ENCODE results near the gene KHDRBS2. TPM values are rescaled to one million over a fixed set of nuclear protein-coding genes. Genes with fewer than 3 reads are reported as not detected.
A peak's percentile ranks its signal among the peaks of the same experiment; 100 is the strongest.

The KHDRBS2 gene
- 1.00 TPM for polyA plus RNA-seq (2013, experiment 1 of 2)
- 1.1 TPM for polyA plus RNA-seq (2013, experiment 2 of 2)

- Histone ChIP-seq H4K8ac (ENCODE audit: low read depth, low read length) (no peak within 1 kb of the TSS), H2BK120ac (ENCODE audit: low read depth, low read length) (no peak within 1 kb of the TSS), H3K79me1 (ENCODE audit: low read length) (no peaks in the 10 kb centered on the region), H3K79me2 (ENCODE audit: control insufficient read depth, insufficient read depth, low read length) (no peaks in the 10 kb centered on the region), H4K5ac (ENCODE audit: low read length) (no peak within 1 kb of the TSS), H2AK5ac (ENCODE audit: low read length) (no peak within 1 kb of the TSS), H3K56ac (ENCODE audit: low read length) (peak within 1 kb of the TSS; percentile 87), H3K36me3 (ENCODE audit: control insufficient read depth, insufficient read depth, low read length) (no peaks in the 10 kb centered on the region), H3K4ac (ENCODE audit: low read depth, low read length) (no peak within 1 kb of the TSS), H3K27me3 (ENCODE audit: insufficient read depth, low read length, poor library complexity) (no peaks in the 10 kb centered on the region), H3K27ac (ENCODE audit: low read depth, low read length) (no peak within 1 kb of the TSS), H3K9ac (ENCODE audit: low read length) (peak within 1 kb of the TSS; percentile 58), H3K4me2 (ENCODE audit: low read length) (peak within 1 kb of the TSS; percentile 87), H2BK5ac (ENCODE audit: low read length) (no peak within 1 kb of the TSS), H3K23ac (ENCODE audit: low read length) (no peak within 1 kb of the TSS), H3K4me3 (ENCODE audit: low read length) (peak within 1 kb of the TSS; percentile 70), H3K4me1 (ENCODE audit: control insufficient read depth, low read depth, low read length) (no peaks in the 10 kb centered on the region), H3K18ac (ENCODE audit: low read length) (no peak within 1 kb of the TSS), H2BK15ac (replicated peaks; ENCODE audit: low read depth) (no peak within 1 kb of the TSS)
- WGBS (ENCODE audit: extremely low coverage, insufficient coverage, low lambda C conversion rate), result no CpG with 5 or more reads among the region's 66 CpGs
- peak; percentile 96 for DNase-seq
These were observed at the start of gene KHDRBS2 for GRCh38 chr6:62285612-62286469. KHDRBS2 (minus strand) TSS chr6:62286225.

GRCh38 chr6:62328607-62329006 is 42.6 kb upstream of the KHDRBS2 start:
- DNase-seq, result no peak
- Histone ChIP-seq H3K4me1 (ENCODE audit: control insufficient read depth, low read depth, low read length) (no peaks in the 10 kb centered on the region), H3K4me3 (ENCODE audit: low read length) (no peak overlapping the region), H3K27ac (ENCODE audit: low read depth, low read length) (no peak overlapping the region), H3K79me2 (ENCODE audit: control insufficient read depth, insufficient read depth, low read length) (no peaks in the 10 kb centered on the region), H3K23ac (ENCODE audit: low read length) (no peak overlapping the region), H2BK120ac (ENCODE audit: low read depth, low read length) (no peak overlapping the region), H3K56ac (ENCODE audit: low read length) (no peak overlapping the region), H3K9ac (ENCODE audit: low read length) (no peak overlapping the region), H3K18ac (ENCODE audit: low read length) (no peak overlapping the region), H2BK5ac (ENCODE audit: low read length) (no peak overlapping the region), H4K8ac (ENCODE audit: low read depth, low read length) (no peak overlapping the region), H3K36me3 (ENCODE audit: control insufficient read depth, insufficient read depth, low read length) (no peaks in the 10 kb centered on the region), H3K4me2 (ENCODE audit: low read length) (no peak overlapping the region), H2AK5ac (ENCODE audit: low read length) (no peak overlapping the region), H3K4ac (ENCODE audit: low read depth, low read length) (no peak overlapping the region), H4K5ac (ENCODE audit: low read length) (no peak overlapping the region), H3K79me1 (ENCODE audit: low read length) (no peaks in the 10 kb centered on the region), H2BK15ac (replicated peaks; ENCODE audit: low read depth) (no peak overlapping the region), H3K27me3 (ENCODE audit: insufficient read depth, low read length, poor library complexity) (no peaks in the 10 kb centered on the region)
- no CpG with 5 or more reads among the region's 2 CpGs for WGBS (ENCODE audit: extremely low coverage, insufficient coverage, low lambda C conversion rate)

GRCh38 chr6:62324834-62325233 is 38.8 kb upstream of the KHDRBS2 start:
- H3K18ac ChIP-seq (ENCODE audit: low read length), result no peak overlapping the region
- no peak overlapping the region for H3K4me3 ChIP-seq (ENCODE audit: low read length)
- H3K56ac ChIP-seq (ENCODE audit: low read length), result no peak overlapping the region
- no peak overlapping the region for H3K4ac ChIP-seq (ENCODE audit: low read depth, low read length)
- H3K4me2 ChIP-seq (ENCODE audit: low read length), result no peak overlapping the region
- H3K27me3 ChIP-seq (ENCODE audit: insufficient read depth, low read length, poor library complexity), result no peaks in the 10 kb centered on the region
- no peaks in the 10 kb centered on the region for H3K79me2 ChIP-seq (ENCODE audit: control insufficient read depth, insufficient read depth, low read length)
- DNase-seq, result no peak
- no peaks in the 10 kb centered on the region for H3K79me1 ChIP-seq (ENCODE audit: low read length)
- no peaks in the 10 kb centered on the region for H3K4me1 ChIP-seq (ENCODE audit: control insufficient read depth, low read depth, low read length)
- H3K36me3 ChIP-seq (ENCODE audit: control insufficient read depth, insufficient read depth, low read length), result no peaks in the 10 kb centered on the region
- H3K27ac ChIP-seq (ENCODE audit: low read depth, low read length), result no peak overlapping the region
- H2AK5ac ChIP-seq (ENCODE audit: low read length), result no peak overlapping the region
- H4K8ac ChIP-seq (ENCODE audit: low read depth, low read length), result no peak overlapping the region
- H3K23ac ChIP-seq (ENCODE audit: low read length), result no peak overlapping the region
- no peak overlapping the region for H3K9ac ChIP-seq (ENCODE audit: low read length)
- no CpG with 5 or more reads among the region's 4 CpGs for WGBS (ENCODE audit: extremely low coverage, insufficient coverage, low lambda C conversion rate)
- no peak overlapping the region for H2BK120ac ChIP-seq (ENCODE audit: low read depth, low read length)
- no peak overlapping the region for H4K5ac ChIP-seq (ENCODE audit: low read length)
- no peak overlapping the region for H2BK15ac ChIP-seq (replicated peaks; ENCODE audit: low read depth)
- H2BK5ac ChIP-seq (ENCODE audit: low read length), result no peak overlapping the region

DNA sequence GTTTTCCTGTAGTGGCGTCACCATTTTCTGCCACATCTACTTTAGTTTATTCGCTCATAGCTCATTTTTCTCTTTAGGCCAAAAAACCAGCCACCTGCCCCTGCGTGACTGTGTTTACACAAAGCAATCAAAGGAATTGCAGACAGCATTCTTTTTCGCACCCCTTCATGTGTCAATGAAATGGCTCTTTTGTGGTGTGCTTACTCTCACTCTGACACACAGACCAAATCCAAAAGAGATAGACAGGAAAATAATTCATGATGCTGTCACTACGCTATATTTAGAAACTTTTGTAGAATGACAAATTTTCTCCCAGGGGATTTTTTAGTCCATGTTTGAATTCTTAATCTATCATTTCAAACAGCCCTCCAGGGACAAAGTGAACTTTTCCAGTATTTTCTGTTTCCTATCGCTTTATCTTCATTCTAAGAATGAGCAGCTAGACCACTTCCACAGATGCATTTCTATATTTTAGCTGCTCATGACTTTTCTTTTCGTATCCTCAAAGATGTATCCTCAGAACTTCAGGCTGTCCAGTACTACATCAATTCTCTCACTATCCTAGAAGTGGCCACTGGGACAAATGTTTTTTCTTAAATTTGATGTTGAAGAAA is 37.9 kb upstream of the KHDRBS2 start:
- Histone ChIP-seq H2BK5ac (ENCODE audit: low read length) (no peak overlapping the region), H3K27me3 (ENCODE audit: insufficient read depth, low read length, poor library complexity) (no peaks in the 10 kb centered on the region), H3K4ac (ENCODE audit: low read depth, low read length) (no peak overlapping the region), H2AK5ac (ENCODE audit: low read length) (no peak overlapping the region), H2BK120ac (ENCODE audit: low read depth, low read length) (no peak overlapping the region), H3K23ac (ENCODE audit: low read length) (no peak overlapping the region), H3K36me3 (ENCODE audit: control insufficient read depth, insufficient read depth, low read length) (no peaks in the 10 kb centered on the region), H3K4me3 (ENCODE audit: low read length) (no peak overlapping the region), H4K5ac (ENCODE audit: low read length) (no peak overlapping the region), H3K27ac (ENCODE audit: low read depth, low read length) (no peak overlapping the region), H3K9ac (ENCODE audit: low read length) (no peak overlapping the region), H3K56ac (ENCODE audit: low read length) (no peak overlapping the region), H3K4me1 (ENCODE audit: control insufficient read depth, low read depth, low read length) (no peaks in the 10 kb centered on the region), H3K4me2 (ENCODE audit: low read length) (no peak overlapping the region), H4K8ac (ENCODE audit: low read depth, low read length) (no peak overlapping the region), H3K18ac (ENCODE audit: low read length) (no peak overlapping the region), H3K79me2 (ENCODE audit: control insufficient read depth, insufficient read depth, low read length) (no peaks in the 10 kb centered on the region), H3K79me1 (ENCODE audit: low read length) (no peaks in the 10 kb centered on the region), H2BK15ac (replicated peaks; ENCODE audit: low read depth) (no peak overlapping the region)
- WGBS (ENCODE audit: extremely low coverage, insufficient coverage, low lambda C conversion rate), result no CpG with 5 or more reads among the region's 7 CpGs
- no peak for DNase-seq

GRCh38 chr6:62298745-62299392 is 12.8 kb upstream of the KHDRBS2 start:
- no peak overlapping the region for H3K27ac ChIP-seq (ENCODE audit: low read depth, low read length)
- no CpG with 5 or more reads among the region's 3 CpGs for WGBS (ENCODE audit: extremely low coverage, insufficient coverage, low lambda C conversion rate)
- H2BK15ac ChIP-seq (replicated peaks; ENCODE audit: low read depth), result no peak overlapping the region

More at GRCh38 chr6:62298745-62299392, 12.8 kb upstream of the KHDRBS2 start:
- H3K4me1 ChIP-seq (ENCODE audit: control insufficient read depth, low read depth, low read length), result no peaks in the 10 kb centered on the region
- no peak overlapping the region for H3K18ac ChIP-seq (ENCODE audit: low read length)
- H2AK5ac ChIP-seq (ENCODE audit: low read length), result no peak overlapping the region
- H3K4me2 ChIP-seq (ENCODE audit: low read length), result no peak overlapping the region
- no peaks in the 10 kb centered on the region for H3K27me3 ChIP-seq (ENCODE audit: insufficient read depth, low read length, poor library complexity)
- no peak overlapping the region for H3K4me3 ChIP-seq (ENCODE audit: low read length)
- no peak overlapping the region for H3K4ac ChIP-seq (ENCODE audit: low read depth, low read length)
- H3K36me3 ChIP-seq (ENCODE audit: control insufficient read depth, insufficient read depth, low read length), result no peaks in the 10 kb centered on the region
- no peak overlapping the region for H3K9ac ChIP-seq (ENCODE audit: low read length)
- no peak overlapping the region for H3K56ac ChIP-seq (ENCODE audit: low read length)
- DNase-seq, result no peak
- H3K23ac ChIP-seq (ENCODE audit: low read length), result no peak overlapping the region
- no peak overlapping the region for H4K5ac ChIP-seq (ENCODE audit: low read length)
- no peak overlapping the region for H2BK120ac ChIP-seq (ENCODE audit: low read depth, low read length)
- H3K79me1 ChIP-seq (ENCODE audit: low read length), result no peaks in the 10 kb centered on the region
- no peak overlapping the region for H2BK5ac ChIP-seq (ENCODE audit: low read length)
- no peaks in the 10 kb centered on the region for H3K79me2 ChIP-seq (ENCODE audit: control insufficient read depth, insufficient read depth, low read length)
- H4K8ac ChIP-seq (ENCODE audit: low read depth, low read length), result no peak overlapping the region
